ENCODE data around the gene SCNN1G.

Gene SCNN1G

GRCh38 chr16:23215435-23215834 is 32.9 kb downstream of the SCNN1G start:
- no peak overlapping the region for H2AFZ ChIP-seq (ENCODE audit: low read depth, low read length)
- ATAC-seq (ENCODE audit: insufficient read depth, low read depth), result no peak
- H3K27ac ChIP-seq (ENCODE audit: low read length), result no peak overlapping the region
- peaks cover 4% of the 10 kb centered on the region for H3K27me3 ChIP-seq (ENCODE audit: insufficient read depth, low read length, poor library complexity)
- no peaks in the 10 kb centered on the region for H3K9me3 ChIP-seq (ENCODE audit: insufficient read depth, low read length, severe bottlenecking)
- no peak for TF ChIP-seq EZH2 (IDR thresholded peaks at IDR 0.05; ENCODE audit: borderline replicate concordance, low read depth, low read length, severe bottlenecking)
- TF ChIP-seq CTCF (IDR thresholded peaks at IDR 0.05; ENCODE audit: borderline replicate concordance, extremely low read depth, low read length, poor library complexity, severe bottlenecking), result no peak
- no peak for DNase-seq
- no peak overlapping the region for H3K9ac ChIP-seq (ENCODE audit: low read depth, low read length)
- H4K20me1 ChIP-seq (ENCODE audit: insufficient read depth, low read length), result no peaks in the 10 kb centered on the region
- H3K4me3 ChIP-seq (ENCODE audit: low read depth in 1 of 2, low read length in 2 of 2), result no peak overlapping the region
- no peaks in the 10 kb centered on the region for H3K4me1 ChIP-seq (ENCODE audit: insufficient read depth, low read length)
- H3K36me3 ChIP-seq (ENCODE audit: insufficient read depth, low read length), result no peaks in the 10 kb centered on the region
- H3K79me2 ChIP-seq (ENCODE audit: insufficient read depth, low read length), result no peaks in the 10 kb centered on the region
- H3K4me2 ChIP-seq (ENCODE audit: insufficient read depth, low read length), result no peak overlapping the region

- no peaks in the 10 kb centered on the region for H3K36me3 ChIP-seq (ENCODE audit: insufficient read depth, low read length)
- H3K79me2 ChIP-seq (ENCODE audit: insufficient read depth, low read length), result no peaks in the 10 kb centered on the region
- H3K9ac ChIP-seq (ENCODE audit: low read depth, low read length), result no peak overlapping the region
- no peak overlapping the region for H3K4me2 ChIP-seq (ENCODE audit: insufficient read depth, low read length)
- no peaks in the 10 kb centered on the region for H3K9me3 ChIP-seq (ENCODE audit: insufficient read depth, low read length, severe bottlenecking)
- no peak for TF ChIP-seq EZH2 (IDR thresholded peaks at IDR 0.05; ENCODE audit: borderline replicate concordance, low read depth, low read length, severe bottlenecking)
- TF ChIP-seq CTCF (IDR thresholded peaks at IDR 0.05; ENCODE audit: borderline replicate concordance, extremely low read depth, low read length, poor library complexity, severe bottlenecking), result no peak
- peaks cover 4% of the 10 kb centered on the region for H3K27me3 ChIP-seq (ENCODE audit: insufficient read depth, low read length, poor library complexity)
- no peak overlapping the region for H3K27ac ChIP-seq (ENCODE audit: low read length)
- no peak for DNase-seq
- H2AFZ ChIP-seq (ENCODE audit: low read depth, low read length), result no peak overlapping the region
- no peaks in the 10 kb centered on the region for H4K20me1 ChIP-seq (ENCODE audit: insufficient read depth, low read length)
- H3K4me3 ChIP-seq (ENCODE audit: low read depth in 1 of 2, low read length in 2 of 2), result no peak overlapping the region
- no peak for ATAC-seq (ENCODE audit: insufficient read depth, low read depth)
- H3K4me1 ChIP-seq (ENCODE audit: insufficient read depth, low read length), result no peaks in the 10 kb centered on the region
These were observed 34.2 kb downstream of the SCNN1G start for GRCh38 chr16:23216658-23217246.

GRCh38 chr16:23217646-23218045 is 35.1 kb downstream of the SCNN1G start:
- H3K27ac ChIP-seq (ENCODE audit: low read length), result no peak overlapping the region
- H3K36me3 ChIP-seq (ENCODE audit: insufficient read depth, low read length), result no peaks in the 10 kb centered on the region
- no peak overlapping the region for H3K9ac ChIP-seq (ENCODE audit: low read depth, low read length)
- DNase-seq (no peak), ATAC-seq (ENCODE audit: insufficient read depth, low read depth) (no peak)
- H2AFZ ChIP-seq (ENCODE audit: low read depth, low read length), result no peak overlapping the region
- H3K27me3 ChIP-seq (ENCODE audit: insufficient read depth, low read length, poor library complexity), result peaks cover 4% of the 10 kb centered on the region
- no peaks in the 10 kb centered on the region for H3K9me3 ChIP-seq (ENCODE audit: insufficient read depth, low read length, severe bottlenecking)
- H4K20me1 ChIP-seq (ENCODE audit: insufficient read depth, low read length), result no peaks in the 10 kb centered on the region
- H3K4me3 ChIP-seq (ENCODE audit: low read depth in 1 of 2, low read length in 2 of 2), result no peak overlapping the region
- H3K4me1 ChIP-seq (ENCODE audit: insufficient read depth, low read length), result no peaks in the 10 kb centered on the region
- no peaks in the 10 kb centered on the region for H3K79me2 ChIP-seq (ENCODE audit: insufficient read depth, low read length)
- no peak overlapping the region for H3K4me2 ChIP-seq (ENCODE audit: insufficient read depth, low read length)
- no peak for TF ChIP-seq CTCF (IDR thresholded peaks at IDR 0.05; ENCODE audit: borderline replicate concordance, extremely low read depth, low read length, poor library complexity, severe bottlenecking)
- TF ChIP-seq EZH2 (IDR thresholded peaks at IDR 0.05; ENCODE audit: borderline replicate concordance, low read depth, low read length, severe bottlenecking), result no peak
